GM23338 (cell line): ENCODE measurements around the gene CYP4F3. TPM values are rescaled to one million over a fixed set of nuclear protein-coding genes. Genes with fewer than 3 reads are reported as not detected.

Experiments used
- ATAC-seq: fragments of 200-7000 bp; cut with Tn5 transposase; 3 replicates; pipeline ENCODE4 v1.9.1; 2020
- DNase-seq: peaks from one replicate; pipeline ENCODE4 v3.0.0-alpha.2; 2015; ENCODE audit warnings: low spot score
- H2AFZ ChIP-seq: fragments of 200-600 bp; sonication (generic); 2 replicates; pipeline ENCODE4 v1.8.0; 2016; ENCODE audit warnings: antibody characterized with exemption, mild to moderate bottlenecking, moderate library complexity
- H3F3A ChIP-seq: fragments of 200-600 bp; sonication (generic); replicated peaks from 2 replicates; pipeline ENCODE4 v1.8.0; 2017; ENCODE audit warnings: antibody characterized with exemption, mixed run types, low read depth
- H3K27ac ChIP-seq: fragments of 200-600 bp; sonication (generic); 2 replicates; pipeline ENCODE4 v1.6.1; 2016; ENCODE audit warnings: low read depth
- H3K27me3 ChIP-seq: fragments of 200-600 bp; sonication (generic); 2 replicates; pipeline ENCODE4 v1.8.0; 2016; ENCODE audit warnings: mild to moderate bottlenecking, mixed run types, moderate library complexity; ENCODE audit not compliant: insufficient read depth
- H3K36me3 ChIP-seq: fragments of 200-600 bp; sonication (generic); 2 replicates; pipeline ENCODE4 v1.8.0; 2016; ENCODE audit warnings: mild to moderate bottlenecking; ENCODE audit not compliant: insufficient read depth
- H3K4me1 ChIP-seq: fragments of 200-600 bp; sonication (generic); 2 replicates; pipeline ENCODE4 v1.8.0; 2016; ENCODE audit warnings: mild to moderate bottlenecking, moderate library complexity; ENCODE audit not compliant: insufficient read depth
- H3K4me2 ChIP-seq: fragments of 200-600 bp; sonication (generic); 2 replicates; pipeline ENCODE4 v1.7.1; 2017; ENCODE audit warnings: mixed run types
- H3K4me3 ChIP-seq: fragments of 200-600 bp; sonication (generic); 2 replicates; pipeline ENCODE4 v1.6.1; 2016; ENCODE audit warnings: mixed run types
- H3K79me2 ChIP-seq: fragments of 200-600 bp; sonication (generic); replicated peaks from 2 replicates; pipeline ENCODE4 v1.8.0; 2017; ENCODE audit warnings: mild to moderate bottlenecking; ENCODE audit not compliant: insufficient read depth
- H3K9me2 ChIP-seq: fragments of 200-600 bp; sonication (generic); 2 replicates; pipeline ENCODE4 v1.8.0; 2017; ENCODE audit not compliant: insufficient read depth
- H4K20me1 ChIP-seq: fragments of 200-600 bp; sonication (generic); replicated peaks from 2 replicates; pipeline ENCODE4 v1.8.0; 2017; ENCODE audit warnings: mild to moderate bottlenecking; ENCODE audit not compliant: insufficient read depth
- H3K27ac Mint-ChIP-seq: 2 replicates; pipeline ENCODE4 v1.8.0; 2020; ENCODE audit warnings: inconsistent platforms, mild to moderate bottlenecking, moderate library complexity, mixed read lengths
- H3K27me3 Mint-ChIP-seq: 3 replicates; pipeline ENCODE4 v1.8.0; 2022; ENCODE audit warnings: low read depth, mild to moderate bottlenecking, moderate library complexity, mixed read lengths, inconsistent platforms; ENCODE audit not compliant: insufficient read depth, poor library complexity
- H3K36me3 Mint-ChIP-seq: 3 replicates; pipeline ENCODE4 v1.8.0; 2021; ENCODE audit warnings: low read depth, mild to moderate bottlenecking, inconsistent platforms, moderate library complexity, mixed read lengths
- H3K4me1 Mint-ChIP-seq: 3 replicates; pipeline ENCODE4 v1.8.0; 2020; ENCODE audit warnings: mild to moderate bottlenecking, inconsistent platforms, mixed read lengths
- H3K4me3 Mint-ChIP-seq: 3 replicates; pipeline ENCODE4 v1.8.0; 2021; ENCODE audit warnings: moderate library complexity, mild to moderate bottlenecking, inconsistent platforms, mixed read lengths
- H3K9me3 Mint-ChIP-seq: 3 replicates; pipeline ENCODE4 v1.8.0; 2020; ENCODE audit warnings: moderate library complexity, mild to moderate bottlenecking, inconsistent platforms, mixed read lengths
- CREB1 ChIP-seq: fragments of 250-450 bp; sonication (Bioruptor Pico); IDR thresholded peaks from 2 replicates; pipeline ENCODE4 v1.5.0; 2020; ENCODE audit warnings: low read depth, mild to moderate bottlenecking, moderate library complexity
- CTCF ChIP-seq, 2 experiments: fragments of 200-600 bp in 1 of 2; sonication (generic) in 1 of 2; conservative IDR thresholded peaks; 2 replicates each; pipeline versions ENCODE4 v1.5.1 to v1.6.1; 2016 to 2017; ENCODE audit warnings: antibody characterized with exemption in 2 of 2, low read depth in 2 of 2, mild to moderate bottlenecking in 2 of 2, moderate library complexity in 1 of 2
- ETS1 ChIP-seq: IDR thresholded peaks from 2 replicates; pipeline ENCODE4 v1.6.1; 2016; ENCODE audit warnings: antibody characterized with exemption
- EZH2 ChIP-seq: fragments of 200-600 bp; sonication (generic); IDR thresholded peaks from one replicate; pipeline ENCODE4 v1.8.0; 2017; ENCODE audit warnings: antibody characterized with exemption, mild to moderate bottlenecking, low read depth; ENCODE audit not compliant: unreplicated experiment
- EZH2phosphoT487 ChIP-seq: fragments of 200-600 bp; sonication (generic); IDR thresholded peaks from one replicate; pipeline ENCODE4 v1.8.1; 2018; ENCODE audit warnings: antibody characterized with exemption; ENCODE audit not compliant: unreplicated experiment
- JUNB ChIP-seq: IDR thresholded peaks from one replicate; pipeline ENCODE4 v1.6.1; 2016; ENCODE audit warnings: antibody characterized with exemption; ENCODE audit not compliant: unreplicated experiment
- NANOG ChIP-seq: IDR thresholded peaks from 2 replicates; pipeline ENCODE4 v1.6.1; 2016; ENCODE audit warnings: antibody characterized with exemption, borderline replicate concordance
- POLR2AphosphoS5 ChIP-seq: IDR thresholded peaks from 2 replicates; pipeline ENCODE4 v1.6.1; 2016; ENCODE audit warnings: antibody characterized with exemption, low read depth
- REST ChIP-seq: IDR thresholded peaks from one replicate; pipeline ENCODE4 v1.6.1; 2018; ENCODE audit warnings: antibody characterized with exemption; ENCODE audit not compliant: unreplicated experiment
- STAT1 ChIP-seq: IDR thresholded peaks from one replicate; pipeline ENCODE4 v1.6.1; 2016; ENCODE audit warnings: antibody characterized with exemption; ENCODE audit not compliant: unreplicated experiment
- ZNF114 ChIP-seq: fragments of 250-450 bp; sonication (Bioruptor Pico); IDR thresholded peaks from 2 replicates; pipeline ENCODE4 v1.5.0; 2020; ENCODE audit warnings: mild to moderate bottlenecking, moderate library complexity
- ZNF331 ChIP-seq: fragments of 250-450 bp; sonication (Bioruptor Pico); IDR thresholded peaks from 2 replicates; pipeline ENCODE4 v1.5.0; 2020; ENCODE audit warnings: low read depth, mild to moderate bottlenecking, moderate library complexity
- ZNF462 ChIP-seq: fragments of 250-450 bp; sonication (Bioruptor Pico); IDR thresholded peaks from 2 replicates; pipeline ENCODE4 v1.5.0; 2020; ENCODE audit warnings: mild to moderate bottlenecking, moderate library complexity
- polyA plus RNA-seq: library from polyadenylated mRNA; unstranded; fragments of >200 nt; fragmentation: Nextera tagmentation; extraction: Ambion mirVana; gene quantifications from 2 replicates; pipeline ENCODE4 v1.2.1, GENCODE V29; 2016
- total RNA-seq: library from RNA; depleted of rRNA; stranded (reverse); fragments of >200 nt; shearing (Covaris generic); gene quantifications from 2 replicates; pipeline ENCODE4 v1.2.3, GENCODE V29; 2014

Gene CYP4F3
- total and polyA plus RNA-seq, 2 experiments from 2014 or later = not detected

GRCh38 chr19:15680478-15681322 is 40.0 kb downstream of the CYP4F3 start:
- Histone ChIP-seq H3K79me2 (no peaks in the 10 kb centered on the region), H3K4me2 (no peak overlapping the region), H3K27ac (no peak overlapping the region), H4K20me1 (no peaks in the 10 kb centered on the region), H2AFZ (no peak overlapping the region), H3K4me1 (no peaks in the 10 kb centered on the region), H3K4me3 (no peak overlapping the region), H3K27me3 (no peaks in the 10 kb centered on the region), H3K9me2 (no peaks in the 10 kb centered on the region), H3K36me3 (no peaks in the 10 kb centered on the region; the same call in 1 of the 2 replicates), H3F3A (no peaks in the 10 kb centered on the region)
- peaks cover 97% of the 10 kb centered on the region for H3K9me3 Mint-ChIP-seq
- DNase-seq (no peak), ATAC-seq (no peak)
- no peaks in the 10 kb centered on the region for H3K4me1 Mint-ChIP-seq
- H3K27ac Mint-ChIP-seq = no peak overlapping the region
- H3K36me3 Mint-ChIP-seq = peaks cover 59% of the 10 kb centered on the region
- no peak overlapping the region for H3K4me3 Mint-ChIP-seq
- peaks cover 3% of the 10 kb centered on the region for H3K27me3 Mint-ChIP-seq
- TF ChIP-seq NANOG = no peak
- no peak for TF ChIP-seq POLR2AphosphoS5
- no peak for TF ChIP-seq CREB1 (CRISPR knock-in tag)
- TF ChIP-seq ZNF114 (CRISPR knock-in tag) = no peak
- TF ChIP-seq EZH2 = no peak
- no peak for TF ChIP-seq ZNF331 (CRISPR knock-in tag)
- no peak for TF ChIP-seq ETS1
- no peak for TF ChIP-seq JUNB
- TF ChIP-seq STAT1 = no peak
- no peak for TF ChIP-seq ZNF462
- TF ChIP-seq CTCF (conservative IDR thresholded peaks at IDR 0.05; ENCODE audit: low read depth in 2 of 2) = no peak
- no peak for TF ChIP-seq EZH2phosphoT487
- TF ChIP-seq REST = no peak
